HG02623 (cell line): Measurements from ENCODE around the gene RNFT2.

Experiments used
- ATAC-seq: cut with Tn5 transposase; IDR thresholded peaks from one replicate; pipeline ENCODE4 v1.9.1; 2021; ENCODE audit warnings: moderate library complexity; ENCODE audit not compliant: unreplicated experiment

RNFT2 gene

GRCh38 chr12:116737774-116738657 lies at the start of gene RNFT2, which contains the start of gene SPRING1:
RNFT2 (plus strand) TSS chr12:116738315; CDS start chr12:116740498, 2,183 bp downstream.
SPRING1 (minus strand) TSS chr12:116738069; CDS start chr12:116737900, 169 bp downstream.
- peak; percentile 97 for ATAC-seq

GRCh38 chr12:116689521-116689920 lies 48.6 kb upstream of the RNFT2 start:
- ATAC-seq: no peak

GRCh38 chr12:116689979-116690744 lies 48.0 kb upstream of the RNFT2 start:
- no peak for ATAC-seq

GRCh38 chr12:116691205-116691604 lies 46.9 kb upstream of the RNFT2 start:
- no peak for ATAC-seq

- ATAC-seq: no peak
Measured at GRCh38 chr12:116691636-116692035, 46.5 kb upstream of the RNFT2 start.

- no peak for ATAC-seq
Measured at GRCh38 chr12:116692605-116693004, 45.5 kb upstream of the RNFT2 start.

- no peak for ATAC-seq
Measured at GRCh38 chr12:116693286-116694227, 44.6 kb upstream of the RNFT2 start.

- ATAC-seq: no peak
Measured at GRCh38 chr12:116694653-116695463, 43.3 kb upstream of the RNFT2 start.

GRCh38 chr12:116695464-116695725 lies 42.7 kb upstream of the RNFT2 start:
- ATAC-seq: no peak

GRCh38 chr12:116697305-116697704 lies 40.8 kb upstream of the RNFT2 start:
- ATAC-seq: no peak

- ATAC-seq: no peak
Measured at GRCh38 chr12:116697716-116698115, 40.4 kb upstream of the RNFT2 start.

GRCh38 chr12:116698116-116698515 lies 40.0 kb upstream of the RNFT2 start:
- ATAC-seq: no peak

GRCh38 chr12:116698554-116699075 lies 39.5 kb upstream of the RNFT2 start:
- ATAC-seq: no peak

GRCh38 chr12:116700066-116700465 lies 38.0 kb upstream of the RNFT2 start:
- ATAC-seq: no peak

- no peak for ATAC-seq
Measured at GRCh38 chr12:116701432-116701831, 36.7 kb upstream of the RNFT2 start.

GRCh38 chr12:116703214-116703795 lies 34.8 kb upstream of the RNFT2 start:
- ATAC-seq: no peak

GRCh38 chr12:116707751-116708150 lies 30.4 kb upstream of the RNFT2 start:
- no peak for ATAC-seq

- ATAC-seq: no peak
Measured at GRCh38 chr12:116708826-116709756, 29.0 kb upstream of the RNFT2 start.
